Nephron progenitor cell (in vitro differentiated cells): ENCODE results near the gene AGO3.
A peak's percentile ranks its signal among the peaks of the same experiment; 100 is the strongest.
"Not testable (repeated sequence)": the region's sequence is repeated elsewhere in the genome, so short reads cannot be mapped to it uniquely, and the experiment has no call there.

ENCODE experiments used
- DNase-seq: peaks from one replicate; pipeline ENCODE4 v3.0.0; 2021
- H3K27ac Mint-ChIP-seq: 2 replicates; pipeline ENCODE4 v1.8.0; 2021; ENCODE audit warnings: mild to moderate bottlenecking, moderate library complexity, mixed read lengths
- H3K27me3 Mint-ChIP-seq: 2 replicates; pipeline ENCODE4 v1.8.0; 2021; ENCODE audit warnings: mild to moderate bottlenecking, low read depth, mixed read lengths; ENCODE audit not compliant: poor library complexity
- H3K36me3 Mint-ChIP-seq: 2 replicates; pipeline ENCODE4 v1.8.0; 2021; ENCODE audit warnings: low read depth, mixed read lengths
- H3K4me1 Mint-ChIP-seq: 2 replicates; pipeline ENCODE4 v1.8.0; 2021; ENCODE audit warnings: mixed read lengths
- H3K4me3 Mint-ChIP-seq: 2 replicates; pipeline ENCODE4 v1.8.0; 2021; ENCODE audit warnings: mild to moderate bottlenecking, moderate library complexity, mixed read lengths
- H3K9me3 Mint-ChIP-seq: 2 replicates; pipeline ENCODE4 v1.8.0; 2021; ENCODE audit warnings: mild to moderate bottlenecking, moderate library complexity, mixed read lengths
- TF ChIP-seq, protein P1 (sequence below): fragments of 200-600 bp; sonication (generic); IDR thresholded peaks from 2 replicates; pipeline ENCODE4 v1.5.0; 2021; ENCODE audit warnings: antibody characterized with exemption

AGO3 gene

DNA sequence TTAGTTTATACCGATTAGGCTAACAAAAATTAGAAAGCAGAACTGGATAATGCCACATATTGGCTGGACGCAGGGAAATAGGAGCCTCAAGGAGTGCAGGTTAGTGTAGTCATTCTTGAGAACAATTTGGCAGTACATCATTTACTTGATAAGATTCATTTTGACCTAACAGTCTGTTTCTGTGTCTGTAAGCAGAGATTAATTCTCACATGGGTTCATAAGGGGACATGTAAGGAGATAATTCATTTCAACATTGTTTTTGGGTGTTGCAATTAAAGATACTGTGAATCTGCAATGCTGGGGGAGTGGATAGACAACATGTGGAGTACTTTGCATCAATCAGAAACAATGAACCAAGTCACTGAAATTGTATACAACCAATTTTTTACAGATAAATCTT lies 32.0 kb downstream of the AGO3 start:
- Mint-ChIP-seq H3K27ac (no peak overlapping the region), H3K4me3 (no peak overlapping the region), H3K4me1 (no peaks in the 10 kb centered on the region), H3K9me3 (no peaks in the 10 kb centered on the region), H3K27me3 (no peaks in the 10 kb centered on the region), H3K36me3 (peaks cover 19% of the 10 kb centered on the region)
- DNase-seq: no peak
- TF ChIP-seq, protein P1, sequence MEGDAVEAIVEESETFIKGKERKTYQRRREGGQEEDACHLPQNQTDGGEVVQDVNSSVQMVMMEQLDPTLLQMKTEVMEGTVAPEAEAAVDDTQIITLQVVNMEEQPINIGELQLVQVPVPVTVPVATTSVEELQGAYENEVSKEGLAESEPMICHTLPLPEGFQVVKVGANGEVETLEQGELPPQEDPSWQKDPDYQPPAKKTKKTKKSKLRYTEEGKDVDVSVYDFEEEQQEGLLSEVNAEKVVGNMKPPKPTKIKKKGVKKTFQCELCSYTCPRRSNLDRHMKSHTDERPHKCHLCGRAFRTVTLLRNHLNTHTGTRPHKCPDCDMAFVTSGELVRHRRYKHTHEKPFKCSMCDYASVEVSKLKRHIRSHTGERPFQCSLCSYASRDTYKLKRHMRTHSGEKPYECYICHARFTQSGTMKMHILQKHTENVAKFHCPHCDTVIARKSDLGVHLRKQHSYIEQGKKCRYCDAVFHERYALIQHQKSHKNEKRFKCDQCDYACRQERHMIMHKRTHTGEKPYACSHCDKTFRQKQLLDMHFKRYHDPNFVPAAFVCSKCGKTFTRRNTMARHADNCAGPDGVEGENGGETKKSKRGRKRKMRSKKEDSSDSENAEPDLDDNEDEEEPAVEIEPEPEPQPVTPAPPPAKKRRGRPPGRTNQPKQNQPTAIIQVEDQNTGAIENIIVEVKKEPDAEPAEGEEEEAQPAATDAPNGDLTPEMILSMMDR: no peak

GRCh38 chr1:35964277-35964676 lies 33.4 kb downstream of the AGO3 start:
- H3K27ac Mint-ChIP-seq, H3K4me3 Mint-ChIP-seq, H3K27me3 Mint-ChIP-seq, H3K4me1 Mint-ChIP-seq, DNase-seq, H3K9me3 Mint-ChIP-seq: not testable (repeated sequence)
- H3K36me3 Mint-ChIP-seq: peaks cover 33% of the 10 kb centered on the region

DNA sequence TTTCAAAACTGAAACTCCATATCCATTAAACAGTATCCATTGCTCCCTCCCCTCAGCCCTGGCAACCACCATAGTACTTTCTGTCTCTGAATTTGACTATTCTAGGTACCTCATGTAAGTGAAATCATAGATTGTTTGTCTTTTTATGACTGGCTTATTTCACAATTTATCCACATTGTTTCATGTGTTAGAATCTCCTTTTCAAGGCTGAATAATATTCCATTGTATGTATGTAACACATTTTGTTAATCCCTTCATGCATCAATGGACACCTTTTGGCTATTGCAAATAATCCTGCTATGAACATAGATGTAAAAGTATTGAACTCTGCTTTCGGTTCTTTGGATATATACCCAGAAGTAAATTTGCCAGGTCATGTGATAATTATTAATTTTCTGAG lies 37.5 kb downstream of the AGO3 start:
- H3K27me3 Mint-ChIP-seq: no peaks in the 10 kb centered on the region
- no peak overlapping the region for H3K4me3 Mint-ChIP-seq
- TF ChIP-seq, protein P1: no peak
- H3K4me1 Mint-ChIP-seq: no peaks in the 10 kb centered on the region
- no peaks in the 10 kb centered on the region for H3K9me3 Mint-ChIP-seq
- DNase-seq: no peak
- H3K36me3 Mint-ChIP-seq: peaks cover 52% of the 10 kb centered on the region
- H3K27ac Mint-ChIP-seq: no peak overlapping the region

DNA sequence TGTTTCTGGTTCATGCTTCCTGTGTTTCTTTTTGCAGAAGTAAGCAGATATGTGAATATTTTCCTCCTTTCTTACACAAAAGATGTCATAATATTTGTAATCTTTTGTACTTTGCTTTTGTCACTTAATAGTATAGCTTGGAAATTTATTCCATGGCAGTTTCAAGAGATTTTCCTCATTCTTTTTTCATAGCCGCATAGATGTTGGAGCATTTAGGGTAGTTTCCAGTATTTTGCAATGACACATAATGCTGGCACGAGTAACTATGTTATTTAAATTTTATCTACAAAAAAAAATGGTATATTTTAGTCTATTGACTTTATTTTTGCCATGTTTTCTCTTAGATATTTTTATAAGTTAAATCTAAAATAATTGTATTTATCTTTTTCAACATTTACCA lies 40.7 kb downstream of the AGO3 start:
- Mint-ChIP-seq H3K4me3 (no peak overlapping the region), H3K9me3 (no peaks in the 10 kb centered on the region), H3K27me3 (peaks cover 3% of the 10 kb centered on the region), H3K4me1 (no peaks in the 10 kb centered on the region), H3K36me3 (peaks cover 73% of the 10 kb centered on the region), H3K27ac (peak overlapping the region; percentile 18)
- TF ChIP-seq, protein P1: no peak
- no peak for DNase-seq

GRCh38 chr1:35972631-35973030 lies 41.7 kb downstream of the AGO3 start:
- H3K27me3 Mint-ChIP-seq, H3K27ac Mint-ChIP-seq, DNase-seq, H3K4me1 Mint-ChIP-seq, H3K4me3 Mint-ChIP-seq, H3K9me3 Mint-ChIP-seq: not testable (repeated sequence)
- H3K36me3 Mint-ChIP-seq: peaks cover 71% of the 10 kb centered on the region

GRCh38 chr1:35980090-35980489 lies 49.2 kb downstream of the AGO3 start:
- Mint-ChIP-seq H3K9me3 (no peaks in the 10 kb centered on the region), H3K27me3 (peaks cover 3% of the 10 kb centered on the region), H3K36me3 (peaks cover 44% of the 10 kb centered on the region), H3K4me1 (no peaks in the 10 kb centered on the region), H3K4me3 (no peak overlapping the region), H3K27ac (peak overlapping the region; percentile 14)
- TF ChIP-seq, protein P1: no peak
- no peak for DNase-seq

GRCh38 chr1:35988237-35988636 lies 57.3 kb downstream of the AGO3 start:
- H3K27me3 Mint-ChIP-seq: no peaks in the 10 kb centered on the region
- no peak for DNase-seq
- H3K4me3 Mint-ChIP-seq: no peak overlapping the region
- H3K27ac Mint-ChIP-seq: no peak overlapping the region
- no peaks in the 10 kb centered on the region for H3K4me1 Mint-ChIP-seq
- TF ChIP-seq, protein P1: no peak
- H3K9me3 Mint-ChIP-seq: no peaks in the 10 kb centered on the region
- H3K36me3 Mint-ChIP-seq: peaks cover 44% of the 10 kb centered on the region
